Measurements from ENCODE around the gene ZIC5.

DNA sequence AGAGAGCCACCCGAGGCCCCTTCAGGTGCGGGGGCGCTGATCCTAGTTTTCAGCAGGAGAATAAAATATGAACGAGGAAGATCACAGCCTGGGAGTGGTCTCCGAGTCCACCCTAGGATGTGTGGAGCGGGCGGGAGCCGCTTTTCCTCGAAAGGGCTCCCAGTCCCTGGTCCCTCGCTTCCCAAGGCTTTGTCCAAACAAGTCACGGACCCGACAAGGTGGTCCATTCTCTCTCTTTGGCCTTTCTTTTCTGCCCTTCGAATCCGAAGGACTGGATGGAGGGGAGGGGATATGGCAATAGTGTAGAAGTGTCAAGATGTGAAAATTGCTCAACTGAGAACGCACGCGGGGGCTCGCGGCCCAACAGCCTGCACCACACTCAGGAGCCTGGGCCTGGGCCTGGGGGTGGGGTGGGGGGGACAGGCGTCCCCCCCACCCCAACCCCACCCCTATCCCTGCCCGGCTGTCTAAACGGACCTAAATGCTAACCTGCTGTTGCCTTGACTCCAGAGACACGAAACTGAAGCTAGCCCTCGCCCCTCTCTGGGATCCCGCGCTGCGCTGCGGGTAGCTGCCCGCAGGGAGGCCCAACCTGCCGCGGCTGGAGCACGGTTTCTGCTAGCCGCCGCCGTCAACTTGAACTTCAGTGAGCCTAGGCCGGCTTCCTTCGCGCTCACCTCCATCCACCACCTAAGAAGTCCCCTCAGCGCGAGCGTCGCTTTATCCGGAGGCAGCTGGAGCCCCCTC, 17.1 kb upstream of the ZIC5 start:
- TF ChIP-seq, protein P1, sequence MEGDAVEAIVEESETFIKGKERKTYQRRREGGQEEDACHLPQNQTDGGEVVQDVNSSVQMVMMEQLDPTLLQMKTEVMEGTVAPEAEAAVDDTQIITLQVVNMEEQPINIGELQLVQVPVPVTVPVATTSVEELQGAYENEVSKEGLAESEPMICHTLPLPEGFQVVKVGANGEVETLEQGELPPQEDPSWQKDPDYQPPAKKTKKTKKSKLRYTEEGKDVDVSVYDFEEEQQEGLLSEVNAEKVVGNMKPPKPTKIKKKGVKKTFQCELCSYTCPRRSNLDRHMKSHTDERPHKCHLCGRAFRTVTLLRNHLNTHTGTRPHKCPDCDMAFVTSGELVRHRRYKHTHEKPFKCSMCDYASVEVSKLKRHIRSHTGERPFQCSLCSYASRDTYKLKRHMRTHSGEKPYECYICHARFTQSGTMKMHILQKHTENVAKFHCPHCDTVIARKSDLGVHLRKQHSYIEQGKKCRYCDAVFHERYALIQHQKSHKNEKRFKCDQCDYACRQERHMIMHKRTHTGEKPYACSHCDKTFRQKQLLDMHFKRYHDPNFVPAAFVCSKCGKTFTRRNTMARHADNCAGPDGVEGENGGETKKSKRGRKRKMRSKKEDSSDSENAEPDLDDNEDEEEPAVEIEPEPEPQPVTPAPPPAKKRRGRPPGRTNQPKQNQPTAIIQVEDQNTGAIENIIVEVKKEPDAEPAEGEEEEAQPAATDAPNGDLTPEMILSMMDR (IDR thresholded peaks at IDR 0.05; ENCODE audit: low read depth, low read length, missing input control), result no peak
- TF ChIP-seq RAD21 (IDR thresholded peaks at IDR 0.05), result no peak
- no peak for TF ChIP-seq SP1 (IDR thresholded peaks at IDR 0.05)
- no peak for TF ChIP-seq EGR1 (IDR thresholded peaks at IDR 0.05; ENCODE audit: low read depth in 2 of 2)
- TF ChIP-seq, protein P2, sequence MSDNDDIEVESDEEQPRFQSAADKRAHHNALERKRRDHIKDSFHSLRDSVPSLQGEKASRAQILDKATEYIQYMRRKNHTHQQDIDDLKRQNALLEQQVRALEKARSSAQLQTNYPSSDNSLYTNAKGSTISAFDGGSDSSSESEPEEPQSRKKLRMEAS (IDR thresholded peaks at IDR 0.05), result no peak
- TF ChIP-seq, protein P3, sequence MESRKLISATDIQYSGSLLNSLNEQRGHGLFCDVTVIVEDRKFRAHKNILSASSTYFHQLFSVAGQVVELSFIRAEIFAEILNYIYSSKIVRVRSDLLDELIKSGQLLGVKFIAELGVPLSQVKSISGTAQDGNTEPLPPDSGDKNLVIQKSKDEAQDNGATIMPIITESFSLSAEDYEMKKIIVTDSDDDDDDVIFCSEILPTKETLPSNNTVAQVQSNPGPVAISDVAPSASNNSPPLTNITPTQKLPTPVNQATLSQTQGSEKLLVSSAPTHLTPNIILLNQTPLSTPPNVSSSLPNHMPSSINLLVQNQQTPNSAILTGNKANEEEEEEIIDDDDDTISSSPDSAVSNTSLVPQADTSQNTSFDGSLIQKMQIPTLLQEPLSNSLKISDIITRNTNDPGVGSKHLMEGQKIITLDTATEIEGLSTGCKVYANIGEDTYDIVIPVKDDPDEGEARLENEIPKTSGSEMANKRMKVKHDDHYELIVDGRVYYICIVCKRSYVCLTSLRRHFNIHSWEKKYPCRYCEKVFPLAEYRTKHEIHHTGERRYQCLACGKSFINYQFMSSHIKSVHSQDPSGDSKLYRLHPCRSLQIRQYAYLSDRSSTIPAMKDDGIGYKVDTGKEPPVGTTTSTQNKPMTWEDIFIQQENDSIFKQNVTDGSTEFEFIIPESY (IDR thresholded peaks at IDR 0.05), result no peak
- TF ChIP-seq, protein P4, sequence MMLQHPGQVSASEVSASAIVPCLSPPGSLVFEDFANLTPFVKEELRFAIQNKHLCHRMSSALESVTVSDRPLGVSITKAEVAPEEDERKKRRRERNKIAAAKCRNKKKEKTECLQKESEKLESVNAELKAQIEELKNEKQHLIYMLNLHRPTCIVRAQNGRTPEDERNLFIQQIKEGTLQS (IDR thresholded peaks at IDR 0.05), result no peak
- TF ChIP-seq, protein P5, sequence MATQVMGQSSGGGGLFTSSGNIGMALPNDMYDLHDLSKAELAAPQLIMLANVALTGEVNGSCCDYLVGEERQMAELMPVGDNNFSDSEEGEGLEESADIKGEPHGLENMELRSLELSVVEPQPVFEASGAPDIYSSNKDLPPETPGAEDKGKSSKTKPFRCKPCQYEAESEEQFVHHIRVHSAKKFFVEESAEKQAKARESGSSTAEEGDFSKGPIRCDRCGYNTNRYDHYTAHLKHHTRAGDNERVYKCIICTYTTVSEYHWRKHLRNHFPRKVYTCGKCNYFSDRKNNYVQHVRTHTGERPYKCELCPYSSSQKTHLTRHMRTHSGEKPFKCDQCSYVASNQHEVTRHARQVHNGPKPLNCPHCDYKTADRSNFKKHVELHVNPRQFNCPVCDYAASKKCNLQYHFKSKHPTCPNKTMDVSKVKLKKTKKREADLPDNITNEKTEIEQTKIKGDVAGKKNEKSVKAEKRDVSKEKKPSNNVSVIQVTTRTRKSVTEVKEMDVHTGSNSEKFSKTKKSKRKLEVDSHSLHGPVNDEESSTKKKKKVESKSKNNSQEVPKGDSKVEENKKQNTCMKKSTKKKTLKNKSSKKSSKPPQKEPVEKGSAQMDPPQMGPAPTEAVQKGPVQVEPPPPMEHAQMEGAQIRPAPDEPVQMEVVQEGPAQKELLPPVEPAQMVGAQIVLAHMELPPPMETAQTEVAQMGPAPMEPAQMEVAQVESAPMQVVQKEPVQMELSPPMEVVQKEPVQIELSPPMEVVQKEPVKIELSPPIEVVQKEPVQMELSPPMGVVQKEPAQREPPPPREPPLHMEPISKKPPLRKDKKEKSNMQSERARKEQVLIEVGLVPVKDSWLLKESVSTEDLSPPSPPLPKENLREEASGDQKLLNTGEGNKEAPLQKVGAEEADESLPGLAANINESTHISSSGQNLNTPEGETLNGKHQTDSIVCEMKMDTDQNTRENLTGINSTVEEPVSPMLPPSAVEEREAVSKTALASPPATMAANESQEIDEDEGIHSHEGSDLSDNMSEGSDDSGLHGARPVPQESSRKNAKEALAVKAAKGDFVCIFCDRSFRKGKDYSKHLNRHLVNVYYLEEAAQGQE (IDR thresholded peaks at IDR 0.05), result no peak
- no peak for TF ChIP-seq RXRA (IDR thresholded peaks at IDR 0.05)
- TF ChIP-seq TAF1 (conservative IDR thresholded peaks at IDR 0.05), result no peak
- TF ChIP-seq JUND (IDR thresholded peaks at IDR 0.05), result no peak
- no peak for TF ChIP-seq YY1 (IDR thresholded peaks at IDR 0.05)
- no peak for TF ChIP-seq GABPA (IDR thresholded peaks at IDR 0.05 in 1 of 2, conservative IDR thresholded peaks at IDR 0.05 in 1 of 2)

Data from liver (tissue), 3 donors.